Natural killer cell (primary cell): ENCODE measurements around the gene UNC13D. TPM values are rescaled to one million over a fixed set of nuclear protein-coding genes. Genes with fewer than 3 reads are reported as not detected.
"Not testable (repeated sequence)": the region's sequence is repeated elsewhere in the genome, so short reads cannot be mapped to it uniquely, and the experiment has no call there.

ENCODE experiments used
- ATAC-seq, 3 donors: fragments of 150-1000 bp in 2 of 3; fragments of 200-7000 bp in 1 of 3; cut with Tn5 transposase; 1 replicate in 1 of 3; 2 replicates in 2 of 3; pipeline ENCODE4 v1.10.0; 2021; ENCODE audit warnings: mild to moderate bottlenecking in 2 of 3, moderate library complexity in 2 of 3
- DNase-seq, 2 donors: peaks; one replicate each; pipeline versions ENCODE4 v3.0.0 to v3.0.0-alpha.2; 2013 to 2021; ENCODE audit warnings: mixed read lengths in 1 of 2
- H3K27ac ChIP-seq: one replicate; pipeline ENCODE4 v1.5.1; 2013; ENCODE audit warnings: mild to moderate bottlenecking, low read length
- H3K27me3 ChIP-seq: one replicate; pipeline ENCODE4 v1.6.1; 2013; ENCODE audit warnings: low read length; ENCODE audit not compliant: control insufficient read depth, insufficient read depth
- H3K36me3 ChIP-seq: one replicate; pipeline ENCODE4 v1.6.1; 2013; ENCODE audit warnings: low read length; ENCODE audit not compliant: control insufficient read depth, insufficient read depth
- H3K4me1 ChIP-seq: one replicate; pipeline ENCODE4 v1.6.1; 2013; ENCODE audit warnings: low read length; ENCODE audit not compliant: control insufficient read depth, insufficient read depth
- H3K4me3 ChIP-seq: one replicate; pipeline ENCODE4 v1.5.1; 2013; ENCODE audit warnings: low read length
- H3K9me3 ChIP-seq: one replicate; pipeline ENCODE4 v1.6.1; 2013; ENCODE audit warnings: low read length; ENCODE audit not compliant: control insufficient read depth, insufficient read depth
- H3K27ac Mint-ChIP-seq, 2 donors: one replicate each; pipeline ENCODE4 v1.8.0; 2022; ENCODE audit warnings: mild to moderate bottlenecking in 2 of 2, mixed read lengths in 2 of 2, moderate library complexity in 1 of 2
- H3K27me3 Mint-ChIP-seq, 2 donors: one replicate each; pipeline ENCODE4 v1.8.0; 2022; ENCODE audit warnings: low read depth in 2 of 2, mixed read lengths in 2 of 2
- H3K36me3 Mint-ChIP-seq: one replicate; pipeline ENCODE4 v1.8.0; 2022; ENCODE audit warnings: mixed read lengths
- H3K4me1 Mint-ChIP-seq, 2 donors: one replicate each; pipeline ENCODE4 v1.8.0; 2022; ENCODE audit warnings: mixed read lengths in 2 of 2
- H3K4me3 Mint-ChIP-seq: one replicate; pipeline ENCODE4 v1.8.0; 2022; ENCODE audit warnings: mild to moderate bottlenecking, moderate library complexity, mixed read lengths
- H3K9me3 Mint-ChIP-seq, 2 donors: one replicate each; pipeline ENCODE4 v1.8.0; 2022; ENCODE audit warnings: mixed read lengths in 2 of 2
- CTCF ChIP-seq: fragments of 200-600 bp; IDR thresholded peaks from one replicate; pipeline ENCODE4 v1.8.0; 2022; ENCODE audit warnings: antibody characterized with exemption
- WGBS: methylation state at CpG from one replicate; pipeline ENCODE4 v1.1.7; 2013; ENCODE audit warnings: missing lambda C conversion rate; ENCODE audit not compliant: insufficient coverage; 5-methylcytosine and 5-hydroxymethylcytosine counted together
- intact Hi-C: fragments of 100-400 bp; cut with micrococcal nuclease; formaldehyde crosslinking; loops from one replicate; pipeline ENCODE4 v1.14.2; 2022
- total RNA-seq, 4 donors: library from RNA; stranded (reverse); fragments of 120-200 nt in 1 of 4; gene quantifications; one replicate each; pipeline versions ENCODE4 v1.2.3 to v1.2.4, GENCODE V29; 2013 to 2022

Gene UNC13D
- total RNA-seq, 3 donors from 2014 or later (not counting 1 experiment from before 2014, with no cell fraction given) = 269 to 279 (median 277) TPM

GRCh38 chr17:75813081-75814020 lies 30.9 kb downstream of the UNC13D start:
- H3K4me1 Mint-ChIP-seq = peaks cover 0 to 4% of the 10 kb centered on the region in 2 donors
- no peaks in the 10 kb centered on the region for H3K27me3 Mint-ChIP-seq
- WGBS = 96% methylated on average over 24 of the region's 24 CpGs
- H3K27ac Mint-ChIP-seq = no peak overlapping the region
- no peak overlapping the region for H3K27ac ChIP-seq
- no peaks in the 10 kb centered on the region for H3K9me3 Mint-ChIP-seq
- H3K36me3 ChIP-seq = peaks cover 65% of the 10 kb centered on the region
- H3K4me3 Mint-ChIP-seq = no peak overlapping the region
- ATAC-seq (no peak), DNase-seq (no peak)
- H3K4me1 ChIP-seq = no peaks in the 10 kb centered on the region
- TF ChIP-seq CTCF = no peak
- no peaks in the 10 kb centered on the region for H3K27me3 ChIP-seq
- no peaks in the 10 kb centered on the region for H3K36me3 Mint-ChIP-seq
- intact Hi-C loops = no loop called here
- H3K4me3 ChIP-seq = no peak overlapping the region
- H3K9me3 ChIP-seq = no peaks in the 10 kb centered on the region

GRCh38 chr17:75812096-75813013 lies 31.8 kb downstream of the UNC13D start:
- Histone ChIP-seq H3K4me1 (no peaks in the 10 kb centered on the region), H3K27ac (no peak overlapping the region), H3K27me3 (no peaks in the 10 kb centered on the region), H3K4me3 (no peak overlapping the region), H3K9me3 (no peaks in the 10 kb centered on the region), H3K36me3 (peaks cover 58% of the 10 kb centered on the region)
- intact Hi-C loops = no loop called here
- no peaks in the 10 kb centered on the region for H3K36me3 Mint-ChIP-seq
- ATAC-seq (no peak), DNase-seq (no peak)
- no peak for TF ChIP-seq CTCF
- no peak overlapping the region for H3K27ac Mint-ChIP-seq
- H3K4me3 Mint-ChIP-seq = no peak overlapping the region
- H3K4me1 Mint-ChIP-seq = peaks cover 0 to 10% of the 10 kb centered on the region in 2 donors
- H3K9me3 Mint-ChIP-seq = no peaks in the 10 kb centered on the region
- 98% methylated on average over 27 of the region's 27 CpGs for WGBS
- H3K27me3 Mint-ChIP-seq = no peaks in the 10 kb centered on the region

- no peaks in the 10 kb centered on the region for H3K27me3 Mint-ChIP-seq
- H3K27ac Mint-ChIP-seq = no peak overlapping the region
- H3K36me3 Mint-ChIP-seq = no peaks in the 10 kb centered on the region
Observed at GRCh38 chr17:75811174-75811573, 33.0 kb downstream of the UNC13D start.

GRCh38 chr17:75810756-75811155 lies 33.4 kb downstream of the UNC13D start:
- H3K27ac ChIP-seq, H3K4me3 Mint-ChIP-seq, ATAC-seq, intact Hi-C loops, H3K36me3 Mint-ChIP-seq, H3K27me3 Mint-ChIP-seq, H3K4me1 ChIP-seq, DNase-seq, H3K9me3 ChIP-seq, H3K27ac Mint-ChIP-seq, H3K9me3 Mint-ChIP-seq, H3K4me3 ChIP-seq, H3K4me1 Mint-ChIP-seq, H3K27me3 ChIP-seq: not testable (repeated sequence)
- 96% methylated on average over 11 of the region's 11 CpGs for WGBS
- peaks cover 45% of the 10 kb centered on the region for H3K36me3 ChIP-seq

More at GRCh38 chr17:75811174-75811573, 33.0 kb downstream of the UNC13D start:
- Mint-ChIP-seq H3K4me1 (peaks cover 0 to 10% of the 10 kb centered on the region in 2 donors), H3K9me3 (no peaks in the 10 kb centered on the region), H3K4me3 (no peak overlapping the region)
- Histone ChIP-seq H3K27ac (no peak overlapping the region), H3K27me3 (no peaks in the 10 kb centered on the region), H3K9me3 (no peaks in the 10 kb centered on the region), H3K4me3 (no peak overlapping the region), H3K36me3 (peaks cover 48% of the 10 kb centered on the region), H3K4me1 (no peaks in the 10 kb centered on the region)
- no peak for TF ChIP-seq CTCF
- WGBS = 99% methylated on average over 7 of the region's 7 CpGs
- no peak for DNase-seq
- no peak for ATAC-seq
- intact Hi-C loops = no loop called here
